GM19467 (cell line): ENCODE results near the gene ZFHX3.

Source experiments
- ATAC-seq: cut with Tn5 transposase; IDR thresholded peaks from one replicate; pipeline ENCODE4 v1.9.1; 2021; ENCODE audit warnings: mild to moderate bottlenecking, moderate library complexity; ENCODE audit not compliant: unreplicated experiment

Gene ZFHX3

DNA sequence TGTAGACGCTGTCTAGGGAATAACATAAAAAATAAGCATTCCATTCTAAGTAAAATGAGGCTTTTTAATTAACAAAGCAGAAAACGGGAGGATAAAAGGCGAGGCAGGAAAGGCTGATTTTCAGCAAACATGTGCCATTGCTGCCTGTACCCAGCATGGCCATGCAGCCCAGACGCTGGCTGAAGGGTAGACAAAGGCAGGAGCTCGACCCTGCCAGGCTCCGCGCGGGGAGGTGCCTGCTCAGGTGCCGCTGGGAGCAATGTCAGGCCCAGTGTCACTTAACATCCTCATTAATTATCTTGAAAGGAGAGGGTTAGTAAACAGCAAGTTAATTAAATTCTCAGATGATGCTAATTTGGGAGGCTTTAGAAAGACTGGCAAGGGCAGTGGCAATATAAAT, 136.0 kb downstream of the ZFHX3 start:
- ATAC-seq = no peak

DNA sequence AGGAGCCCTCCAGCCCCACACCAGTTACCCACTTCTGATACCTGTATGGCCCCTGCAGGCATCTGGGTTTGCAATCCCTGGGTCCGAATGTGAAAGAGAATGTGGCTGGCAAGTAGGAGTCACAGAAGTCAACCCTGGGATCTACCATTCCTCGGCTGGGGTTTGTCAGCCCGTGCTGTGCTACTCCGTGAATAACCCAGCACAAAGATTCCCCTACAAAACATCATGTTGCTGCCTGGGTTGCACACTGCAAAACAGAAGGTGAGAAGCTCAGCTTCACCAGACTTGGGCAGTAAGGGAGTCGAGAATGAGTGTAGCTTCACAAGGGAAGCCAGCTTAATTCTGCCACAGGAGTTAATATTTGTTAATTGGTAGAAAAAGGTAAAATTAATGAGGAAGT, 137.1 kb downstream of the ZFHX3 start:
- no peak for ATAC-seq

DNA sequence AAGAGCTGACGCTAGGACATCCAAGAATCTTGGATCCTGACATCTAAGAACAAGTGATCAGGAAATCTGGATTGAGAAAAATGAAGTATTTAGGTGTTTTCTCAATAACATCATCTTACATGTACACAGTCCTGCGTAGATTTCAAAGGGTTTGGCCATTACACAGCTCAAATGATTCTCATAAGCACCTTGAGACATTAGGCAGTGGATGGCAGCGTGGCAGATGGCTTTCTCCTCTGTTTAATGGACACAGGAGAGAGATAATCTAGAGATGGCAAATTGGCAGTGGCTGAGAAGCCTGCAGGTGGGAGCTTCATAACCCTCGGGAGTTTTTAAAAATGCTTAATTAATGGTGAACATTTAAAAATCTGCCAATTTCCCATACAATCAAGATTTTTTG, 137.5 kb downstream of the ZFHX3 start:
- ATAC-seq = no peak

DNA sequence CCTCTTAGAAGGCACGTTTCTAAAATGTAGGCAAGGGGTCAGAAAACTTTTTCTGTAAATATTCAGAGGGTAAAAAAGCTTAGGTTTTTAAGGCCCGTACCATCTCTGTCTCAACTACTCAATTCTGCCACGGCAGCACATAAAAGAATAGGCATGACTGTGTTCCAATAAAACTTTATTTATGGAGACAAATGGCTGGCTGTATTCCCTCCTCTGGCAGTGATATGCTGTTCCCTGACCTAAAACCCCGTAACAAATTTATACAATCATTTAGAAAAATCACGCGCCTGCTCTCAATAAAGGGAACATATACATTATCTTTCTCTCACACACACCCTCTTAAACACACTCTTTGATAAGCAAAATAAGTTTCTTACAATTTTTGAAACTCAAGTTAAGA, 138.7 kb downstream of the ZFHX3 start:
- ATAC-seq = no peak

DNA sequence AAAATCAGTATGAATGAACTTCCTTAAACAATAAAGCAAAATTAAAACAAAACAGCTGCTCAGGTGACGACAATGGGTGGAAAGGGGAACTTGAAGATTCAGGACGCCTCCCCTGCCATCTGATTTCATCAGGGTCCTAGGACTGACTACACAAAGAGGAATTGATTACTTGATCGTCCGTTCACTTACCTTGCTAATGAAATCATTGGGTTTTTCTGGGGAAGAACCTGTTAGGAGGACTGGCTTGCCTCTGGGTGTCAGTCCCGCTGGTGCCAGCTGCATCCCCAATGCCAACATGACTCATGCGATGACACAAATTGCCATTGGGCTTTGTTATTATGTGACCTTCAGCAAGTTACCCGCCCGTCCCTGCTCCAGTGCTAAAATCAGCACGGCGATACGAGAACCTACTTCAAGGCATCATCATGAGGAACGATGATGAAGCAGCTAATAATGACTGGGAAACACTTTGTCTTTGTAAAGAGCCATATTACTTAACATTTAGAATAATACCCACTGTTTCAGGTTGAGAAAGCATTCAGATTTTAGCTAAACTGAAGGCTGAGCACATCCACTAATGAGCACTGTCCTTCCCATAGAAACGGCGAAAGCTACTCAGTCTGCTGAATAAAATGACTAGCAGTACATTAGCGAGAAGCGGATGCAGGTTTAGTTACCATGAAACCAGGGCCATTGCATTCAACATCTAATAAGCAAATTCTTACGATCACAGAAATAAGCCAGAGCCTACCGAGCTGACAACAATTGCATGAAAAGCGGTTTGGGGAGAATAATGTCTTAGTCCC, 139.4 kb downstream of the ZFHX3 start:
- no peak for ATAC-seq

DNA sequence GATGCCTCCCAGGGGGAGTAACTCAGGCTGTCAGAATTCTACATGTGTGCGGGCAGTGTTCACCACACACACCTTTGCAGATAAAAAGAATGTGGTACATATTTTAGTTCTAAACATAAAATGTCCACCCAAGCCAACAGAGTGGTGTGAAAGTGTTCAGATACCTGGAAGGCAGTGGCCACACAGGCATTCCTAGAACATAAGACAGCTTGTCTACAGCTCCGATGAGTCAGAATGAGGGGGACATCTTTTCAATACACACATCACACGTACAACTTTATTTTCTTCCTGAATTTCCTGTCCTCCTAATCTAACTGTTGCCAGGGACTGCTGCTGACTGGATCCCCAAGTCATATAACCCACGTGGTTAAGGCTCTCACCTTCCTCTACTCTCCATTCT, 142.3 kb downstream of the ZFHX3 start:
- ATAC-seq = no peak

DNA sequence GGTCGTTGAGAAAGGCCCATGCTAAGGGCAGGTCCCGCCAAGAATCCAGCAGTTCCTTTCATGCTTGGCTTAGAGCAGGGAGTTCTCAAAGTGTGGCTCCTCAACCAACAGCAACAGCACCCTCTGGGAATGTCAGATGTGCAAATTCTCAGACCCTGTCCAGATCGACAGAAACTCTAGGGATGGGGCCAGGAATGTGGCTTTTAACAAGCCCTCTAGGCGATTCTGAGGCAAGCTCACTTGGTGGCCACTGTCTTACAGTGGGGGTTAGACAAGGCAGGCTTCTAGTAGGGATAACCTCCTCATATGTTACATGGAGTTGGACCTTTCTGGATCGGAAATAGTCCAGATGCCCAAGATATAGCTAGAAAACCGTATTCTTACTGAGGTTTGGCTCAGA, 144.8 kb downstream of the ZFHX3 start:
- ATAC-seq = no peak

DNA sequence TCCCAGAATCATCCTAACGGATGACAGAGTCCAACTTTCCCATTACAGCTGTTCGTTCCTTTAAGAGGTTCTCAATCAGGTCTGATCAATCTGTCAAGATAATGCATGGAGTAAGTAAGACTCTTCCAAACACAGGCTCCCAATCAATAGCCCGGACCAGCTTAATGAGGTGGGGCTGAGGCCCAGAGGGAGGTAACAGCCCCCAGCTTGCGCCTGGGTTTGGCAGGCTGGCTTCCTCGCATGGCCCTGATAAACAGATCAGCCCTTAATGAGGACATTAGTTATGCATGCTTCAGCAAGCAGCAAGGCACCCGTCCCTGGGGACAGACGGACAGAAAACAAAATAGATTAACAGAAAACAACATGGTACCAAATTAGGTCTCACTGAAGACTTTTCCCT, 145.7 kb downstream of the ZFHX3 start:
- no peak for ATAC-seq

DNA sequence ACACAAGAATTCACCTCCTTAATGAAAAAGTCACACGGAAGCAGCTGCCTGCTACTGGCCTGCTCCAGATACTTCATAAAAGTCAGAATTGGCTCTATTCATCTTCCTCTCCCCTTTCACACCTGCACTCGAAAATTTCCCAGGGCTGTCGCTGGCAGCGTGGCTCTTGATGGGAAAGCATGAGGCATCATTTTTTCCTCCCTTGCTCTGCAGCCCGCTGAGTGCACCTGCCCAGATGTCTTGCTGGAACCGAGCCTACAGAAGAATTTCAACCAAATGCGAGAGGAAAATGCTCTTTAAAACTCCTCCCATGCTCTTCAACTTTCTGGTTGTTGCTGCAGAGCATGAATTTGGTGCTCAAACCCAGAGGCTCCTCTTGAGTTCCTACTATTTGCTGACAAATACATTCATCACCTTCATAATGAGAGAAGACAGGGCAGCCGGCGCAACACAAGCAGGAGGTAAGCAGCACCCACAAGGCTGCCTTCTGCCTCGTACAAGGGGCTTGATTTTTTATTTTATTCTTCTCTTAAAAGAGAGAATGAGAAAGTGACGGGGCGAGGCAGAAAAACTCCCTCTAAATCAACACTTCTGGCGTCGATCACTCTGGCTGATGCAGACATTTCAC, 146.8 kb downstream of the ZFHX3 start:
- ATAC-seq = no peak

DNA sequence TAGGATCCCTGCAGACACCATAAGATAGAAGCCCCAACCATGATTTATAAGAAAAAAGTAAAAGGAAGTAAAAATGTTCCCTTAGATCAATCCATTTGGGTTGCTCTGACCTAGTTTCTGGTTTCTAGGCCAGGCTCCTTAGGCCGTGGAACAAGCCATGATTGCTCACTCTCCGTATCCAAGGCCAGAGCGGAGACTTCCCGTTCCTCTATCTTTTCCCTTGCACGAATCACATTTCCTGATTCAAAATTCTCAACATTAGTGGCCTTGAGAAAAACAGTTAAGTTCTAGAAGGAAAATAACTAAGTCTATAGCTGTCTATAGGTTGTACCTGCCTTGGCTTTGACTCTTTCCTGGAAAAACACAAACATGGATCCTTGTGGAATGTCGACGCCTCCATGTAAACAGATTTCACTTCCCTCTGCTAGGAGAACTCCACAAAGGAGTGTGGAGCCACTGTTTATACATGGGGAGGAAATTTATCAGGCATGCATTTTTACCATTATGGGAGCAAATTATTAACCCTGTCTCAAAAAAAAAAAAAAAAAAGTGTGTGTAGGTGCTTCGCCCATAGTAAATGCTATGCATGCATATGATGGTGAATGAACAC, 149.6 kb downstream of the ZFHX3 start:
- ATAC-seq = no peak

DNA sequence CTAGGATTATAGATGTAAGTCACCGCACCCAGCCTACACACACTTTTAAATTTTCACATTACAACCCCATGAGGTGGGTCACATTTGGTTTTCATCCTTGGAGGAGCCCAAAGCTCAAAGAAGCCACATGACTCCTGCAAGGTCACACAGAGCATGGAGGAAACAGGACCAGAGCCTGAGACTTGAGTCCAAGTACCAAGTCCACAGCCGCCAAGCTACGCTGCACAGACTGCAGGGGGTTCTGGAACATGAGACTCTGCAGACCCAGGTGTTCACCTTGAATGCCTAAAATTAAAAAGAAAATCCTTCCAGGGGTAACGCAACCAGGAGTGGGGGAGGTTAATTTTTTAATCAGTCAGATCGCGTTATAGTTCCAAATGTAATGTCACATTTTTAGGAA, 150.2 kb downstream of the ZFHX3 start:
- ATAC-seq = no peak

DNA sequence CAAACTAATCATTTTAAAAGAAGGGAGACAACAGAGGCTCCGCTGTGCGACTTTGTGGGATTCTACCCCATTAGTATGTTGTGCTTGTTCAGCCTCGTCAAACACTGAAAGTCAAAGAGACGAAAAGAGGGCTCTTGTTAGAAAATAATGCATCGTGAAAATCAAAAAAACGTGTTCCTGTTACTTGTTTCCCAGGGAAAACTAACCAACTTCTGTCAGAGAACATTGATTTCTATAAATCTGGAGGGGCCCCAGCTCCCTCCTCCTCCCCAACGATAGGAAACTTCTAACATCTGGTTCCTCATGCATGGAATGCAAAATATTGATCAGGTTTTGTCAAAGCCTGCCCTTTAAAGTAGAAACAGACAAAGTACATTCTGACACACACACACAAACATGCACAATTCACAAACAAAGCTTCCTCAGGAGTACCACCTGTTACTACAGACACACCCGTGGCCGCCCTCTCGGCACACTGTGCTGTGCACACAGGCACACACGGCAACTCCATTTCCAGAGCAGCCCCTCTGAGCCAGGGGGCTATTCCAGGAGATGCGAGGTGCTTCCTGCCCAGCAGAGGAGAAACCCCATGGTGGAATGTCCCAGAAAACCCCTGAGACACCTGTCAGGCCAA, 151.3 kb downstream of the ZFHX3 start:
- ATAC-seq = no peak

DNA sequence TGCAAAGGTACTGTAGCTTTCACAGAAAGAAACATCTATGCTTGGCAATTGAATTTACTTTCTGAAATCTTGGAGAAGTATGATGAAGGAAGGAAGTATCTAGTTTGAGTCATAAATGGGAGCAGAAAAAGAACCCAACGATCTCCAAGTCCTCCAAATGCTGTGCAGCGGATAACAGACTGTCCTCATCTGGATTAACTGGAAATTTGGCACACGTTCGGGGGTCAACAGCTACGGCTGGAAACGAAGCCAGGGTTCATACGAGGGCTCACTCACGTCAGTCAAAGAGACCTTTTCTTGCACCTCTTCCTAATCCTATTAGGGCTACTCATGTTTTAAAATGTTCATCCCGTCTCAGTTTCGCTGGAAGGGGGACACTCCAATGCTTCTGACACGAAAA, 152.0 kb downstream of the ZFHX3 start:
- no peak for ATAC-seq

DNA sequence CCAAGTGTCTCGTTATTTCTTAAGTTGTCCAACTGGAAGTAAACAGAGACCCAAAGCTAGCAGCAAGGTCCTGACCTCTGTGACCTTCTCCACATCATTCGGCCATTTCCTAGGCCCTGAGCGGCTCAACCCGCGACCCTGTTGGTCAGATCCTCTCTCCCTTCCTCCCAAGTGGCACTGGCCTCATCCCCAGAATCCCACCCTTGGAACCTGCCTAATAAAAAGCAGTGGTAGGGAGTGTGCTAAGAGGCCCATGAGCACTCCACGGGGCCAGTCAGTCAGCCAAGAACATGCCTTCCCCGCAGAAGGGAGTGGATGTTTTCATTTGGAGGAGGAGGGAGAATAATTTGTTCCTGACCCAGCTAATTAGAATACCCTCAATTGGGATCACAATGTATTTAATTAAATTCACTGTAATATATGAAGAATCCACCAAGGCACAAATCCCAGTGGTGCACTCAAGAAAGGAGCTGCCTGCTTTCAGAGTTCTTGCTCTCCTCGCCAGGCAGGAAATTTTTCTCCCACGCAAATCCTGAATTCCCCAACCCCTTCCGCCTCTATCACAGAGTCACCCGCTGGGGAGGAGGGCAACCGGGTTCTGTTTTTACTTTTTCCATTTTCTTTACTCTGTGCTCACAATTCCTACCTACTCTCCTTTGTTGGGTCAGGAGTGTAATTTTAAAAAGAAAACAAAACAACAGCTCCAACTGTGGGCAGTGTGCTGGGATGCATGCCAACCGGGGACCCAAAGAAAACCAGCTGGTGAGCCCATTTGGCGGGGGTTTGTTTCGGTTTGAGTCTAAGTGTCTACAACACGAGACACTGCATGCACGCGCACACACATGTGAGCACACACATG, 153.4 kb downstream of the ZFHX3 start:
- no peak for ATAC-seq

DNA sequence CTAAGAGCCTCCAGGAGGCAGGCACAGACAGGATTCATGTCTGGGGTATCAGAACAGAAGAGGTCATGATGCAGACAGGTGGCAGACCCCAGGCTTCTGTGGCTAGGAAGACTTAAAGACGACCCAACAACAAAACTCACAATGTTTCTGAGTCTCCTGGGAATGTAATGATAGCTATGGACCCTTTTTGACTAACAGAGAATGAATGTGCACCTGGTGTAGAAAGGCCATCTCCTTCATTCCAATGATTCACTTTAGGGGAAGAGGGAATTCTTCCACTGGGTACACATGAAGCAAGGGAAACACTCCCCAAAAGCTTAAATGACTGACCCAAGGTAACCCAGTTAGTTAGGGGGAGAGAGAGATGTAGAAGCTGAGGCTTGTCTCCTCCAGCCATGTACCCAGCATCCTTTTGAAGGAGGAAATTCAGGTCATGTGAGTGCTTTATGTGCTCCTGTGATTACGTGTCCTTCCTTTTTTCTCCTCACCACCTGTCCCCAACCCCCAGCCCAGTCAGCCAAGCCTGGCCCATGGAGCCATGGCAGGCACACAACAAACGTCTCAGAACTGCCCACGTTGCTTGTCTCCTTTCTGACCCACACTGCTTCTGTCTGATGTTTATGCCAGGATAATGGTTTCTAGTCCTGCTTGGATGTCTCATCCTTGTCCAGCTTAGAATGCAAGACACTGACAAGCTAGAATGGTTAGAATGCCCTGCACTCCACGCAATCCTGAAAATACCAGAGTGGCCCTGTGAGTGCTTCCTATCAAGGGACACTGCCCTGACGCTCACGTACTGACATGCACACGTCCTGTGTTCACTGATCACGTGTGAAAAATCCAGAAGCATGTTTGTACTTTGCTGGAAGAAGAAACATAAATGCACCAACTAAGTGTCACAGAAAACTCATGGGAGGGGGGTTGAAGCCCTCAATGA, 156.4 kb downstream of the ZFHX3 start:
- no peak for ATAC-seq

DNA sequence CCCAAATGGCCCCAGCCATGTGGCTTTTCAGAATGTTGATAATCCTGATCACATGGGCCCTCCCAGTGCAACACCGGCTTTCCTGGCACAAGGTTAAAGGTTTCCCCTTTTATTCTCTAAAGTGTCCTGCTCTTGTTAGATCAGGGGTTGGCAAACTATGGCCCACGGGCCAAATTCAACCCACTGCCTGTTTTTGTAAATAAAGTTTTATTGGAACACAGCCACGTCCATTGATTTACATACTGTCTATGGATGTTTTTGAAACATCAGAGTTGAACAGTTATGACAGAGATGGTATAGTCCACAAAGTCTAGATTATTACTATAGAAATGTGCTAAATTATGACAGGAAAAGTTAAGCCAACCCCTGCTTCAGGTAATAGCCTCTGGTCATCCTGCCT, 157.3 kb downstream of the ZFHX3 start:
- no peak for ATAC-seq

DNA sequence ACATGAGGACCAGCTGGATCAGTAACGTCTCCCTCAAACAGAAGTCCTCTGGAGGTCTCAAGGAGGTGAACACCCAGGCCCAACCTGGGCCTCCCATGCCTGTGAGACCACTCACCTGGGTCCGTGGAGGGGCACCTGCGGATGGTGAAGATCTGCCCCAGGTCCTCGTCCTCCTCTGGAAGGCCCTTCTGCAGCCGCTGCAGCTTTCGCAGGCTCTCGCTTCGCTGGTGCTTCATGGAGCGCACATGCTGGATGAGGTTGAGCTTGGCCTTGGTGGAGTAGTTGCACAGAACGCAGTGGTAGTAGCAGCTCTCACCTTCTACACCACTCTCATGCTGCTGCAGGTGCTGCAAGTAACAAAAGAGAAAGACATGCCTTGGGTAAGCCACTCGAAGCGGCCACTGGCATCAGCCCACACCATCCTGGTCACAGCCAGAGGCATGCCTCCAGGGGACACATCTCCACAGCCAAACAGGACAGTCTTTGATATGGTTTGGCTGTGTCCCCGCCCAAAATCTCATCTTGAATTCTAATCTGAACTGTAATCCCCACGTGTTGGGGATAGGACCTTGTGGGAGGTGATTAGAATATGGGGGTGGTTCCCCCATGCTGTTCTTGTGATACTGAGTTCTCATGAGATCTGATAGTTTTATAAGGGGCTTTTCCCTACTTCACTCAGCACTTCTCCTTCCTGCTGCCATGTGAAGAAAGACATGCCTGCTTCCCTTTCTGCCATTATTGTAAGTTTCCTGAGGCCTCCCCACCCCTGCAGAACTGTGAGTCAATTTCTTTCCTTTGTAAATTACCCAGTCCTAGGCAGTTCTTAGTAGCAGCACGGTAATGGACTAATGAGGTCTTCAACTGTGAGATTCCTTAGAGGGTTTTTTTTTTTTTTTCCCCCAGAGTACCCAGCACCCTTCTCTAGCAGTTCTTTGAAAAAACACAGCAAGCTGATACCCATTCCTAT, 158.0 kb downstream of the ZFHX3 start:
- no peak for ATAC-seq

DNA sequence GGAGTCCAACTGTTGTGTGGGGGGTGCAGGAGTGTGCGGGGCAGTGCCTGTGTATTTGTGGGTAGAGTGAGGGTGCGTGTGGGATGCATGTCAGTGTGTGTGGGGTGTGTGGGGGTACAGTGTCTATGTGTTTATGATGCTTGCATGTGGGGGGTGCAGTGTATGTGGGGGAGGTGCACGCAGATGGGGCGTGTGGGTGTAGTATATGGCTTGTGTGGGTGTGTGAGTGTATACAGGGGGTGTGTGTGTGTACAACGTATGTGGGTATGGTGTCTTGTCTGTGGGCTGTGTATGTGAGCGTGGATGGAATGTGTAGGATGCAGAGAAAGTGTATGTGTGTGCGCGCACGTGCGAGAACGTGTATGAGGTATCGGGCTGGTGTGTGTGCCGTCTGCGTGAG, 160.4 kb downstream of the ZFHX3 start:
- no peak for ATAC-seq
